Measurements from ENCODE around the gene FMO5.

Gene FMO5

DNA sequence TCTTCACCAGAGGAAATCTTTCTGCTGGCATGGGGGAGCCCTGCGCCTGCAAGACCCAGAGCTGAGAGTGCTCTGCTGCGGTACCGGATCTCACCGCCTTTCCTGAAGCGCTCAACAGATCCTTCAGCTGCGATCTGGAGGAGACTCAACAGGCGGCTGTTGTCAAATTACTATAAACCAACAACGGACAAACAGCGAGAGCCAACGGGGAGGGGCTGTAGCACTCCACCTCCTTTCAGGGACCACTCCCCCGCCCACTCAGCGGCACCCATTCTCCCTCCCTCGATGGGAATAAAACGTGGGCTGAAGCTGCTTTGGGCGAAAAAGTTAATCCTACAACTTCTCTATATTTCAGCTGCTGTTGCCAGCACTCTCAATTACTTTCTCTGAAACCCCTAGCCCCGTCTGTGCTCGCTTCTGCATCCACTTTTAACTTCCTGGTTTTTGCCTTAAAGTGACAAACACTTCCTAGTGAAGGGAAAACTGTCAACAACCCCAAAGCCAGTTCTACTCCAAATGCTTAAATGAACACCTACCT lies at the start of gene FMO5:
Gene FMO5, minus strand, starts transcription at position 147 of the 538 bp plus-strand sequence. CDS start 310 bp downstream, outside the sequence.
- POLR2A ChIA-PET = interaction anchor here (1.0 kb wide), 1 partner anchor 17 kb away, joined by 3 read pairs; the partner anchor contains the start of gene CHD1L
- CTCF ChIA-PET = no interaction called here
- TF ChIP-seq ELF4 (IDR thresholded peaks at IDR 0.05) (peak; percentile 23; the same call in 1 of the 2 replicates), L3MBTL2 (conservative IDR thresholded peaks at IDR 0.05) (peak; percentile 59; the same call in 1 of the 2 replicates), SUZ12 (IDR thresholded peaks at IDR 0.05) (no peak), LEF1 (IDR thresholded peaks at IDR 0.05; ENCODE audit: borderline replicate concordance) (no peak), NFRKB (IDR thresholded peaks at IDR 0.05) (no peak), TARDBP (IDR thresholded peaks at IDR 0.05) (no peak), FOXA1 (IDR thresholded peaks at IDR 0.05) (no peak), HDGF (IDR thresholded peaks at IDR 0.05; ENCODE audit: borderline replicate concordance) (no peak), ZNF384 (IDR thresholded peaks at IDR 0.05) (no peak), BHLHE40 (IDR thresholded peaks at IDR 0.05; ENCODE audit: borderline replicate concordance) (no peak), SP1 (IDR thresholded peaks at IDR 0.05) (no peak)
- peak; percentile 74 for DNase-seq (ENCODE audit: extremely low spot score)

- TF ChIP-seq ZNF384 (IDR thresholded peaks at IDR 0.05) (no peak), TARDBP (IDR thresholded peaks at IDR 0.05) (no peak), NFRKB (IDR thresholded peaks at IDR 0.05) (no peak), FOXK2 (IDR thresholded peaks at IDR 0.05) (0 out of 2 replicates have a peak, but pooled peaks have one; percentile 19)
- POLR2A ChIA-PET = interaction anchor here (1.8 kb wide), 1 partner anchor 189 kb away, joined by 4 read pairs; no protein-coding TSS in a partner anchor
- CTCF ChIA-PET = interaction anchor here (0.7 to 3.0 kb wide), 3 partner anchors 116 to 368 kb away, joined by 3 to 25 read pairs (median 6); partner anchors contain the start of gene BCL9
- peak; percentile 60 for DNase-seq (ENCODE audit: extremely low spot score)
Observed at GRCh38 chr1:147273409-147274336, 48.5 kb upstream of the FMO5 start.

DNA sequence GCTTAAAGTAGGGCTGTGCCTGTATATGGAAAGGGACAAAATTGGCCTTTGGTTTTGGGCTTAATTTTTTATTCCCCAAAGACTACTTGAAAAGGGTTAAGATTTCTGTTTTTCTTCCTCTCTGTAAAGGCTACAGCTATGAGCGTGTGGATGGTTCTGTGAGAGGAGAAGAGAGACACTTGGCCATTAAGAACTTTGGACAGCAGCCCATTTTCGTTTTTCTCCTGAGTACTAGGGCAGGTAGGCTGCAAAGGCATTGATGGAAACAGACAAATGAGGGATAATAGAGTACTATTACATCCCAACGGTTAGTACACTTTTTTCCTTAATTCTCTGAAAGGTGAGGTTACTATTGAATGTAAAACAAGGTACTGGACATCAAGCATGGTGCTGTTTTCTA lies 46.9 kb upstream of the FMO5 start:
- no peak for DNase-seq (ENCODE audit: extremely low spot score)
- POLR2A ChIA-PET = interaction anchor here (1.8 kb wide), 1 partner anchor 188 kb away, joined by 4 read pairs; no protein-coding TSS in a partner anchor
- CTCF ChIA-PET = interaction anchor here (0.6 to 3.0 kb wide), 2 partner anchors 62 to 117 kb away, joined by 4 to 25 read pairs; no protein-coding TSS in a partner anchor
- TF ChIP-seq TARDBP (IDR thresholded peaks at IDR 0.05) (no peak), L3MBTL2 (conservative IDR thresholded peaks at IDR 0.05) (no peak)

GRCh38 chr1:147270721-147271120 lies 45.6 kb upstream of the FMO5 start:
- CTCF ChIA-PET = no interaction called here
- POLR2A ChIA-PET = no interaction called here
- TF ChIP-seq FOXA1 (IDR thresholded peaks at IDR 0.05) (no peak), NFRKB (IDR thresholded peaks at IDR 0.05) (no peak), CTBP1 (IDR thresholded peaks at IDR 0.05; ENCODE audit: borderline replicate concordance) (no peak), TARDBP (IDR thresholded peaks at IDR 0.05) (no peak), HDGF (IDR thresholded peaks at IDR 0.05; ENCODE audit: borderline replicate concordance) (no peak), SUZ12 (IDR thresholded peaks at IDR 0.05) (no peak), ZNF384 (IDR thresholded peaks at IDR 0.05) (no peak), SP1 (IDR thresholded peaks at IDR 0.05) (no peak)
- no peak for DNase-seq (ENCODE audit: extremely low spot score)

- CTCF ChIA-PET = no interaction called here
- POLR2A ChIA-PET = no interaction called here
- no peak for DNase-seq (ENCODE audit: extremely low spot score)
- no peak for TF ChIP-seq CTBP1 (IDR thresholded peaks at IDR 0.05; ENCODE audit: borderline replicate concordance)
- no peak for TF ChIP-seq ZNF384 (IDR thresholded peaks at IDR 0.05)
- no peak for TF ChIP-seq PKNOX1 (IDR thresholded peaks at IDR 0.05)
- no peak for TF ChIP-seq TARDBP (IDR thresholded peaks at IDR 0.05)
- no peak for TF ChIP-seq ELF4 (IDR thresholded peaks at IDR 0.05)
- TF ChIP-seq NFRKB (IDR thresholded peaks at IDR 0.05) = no peak
- no peak for TF ChIP-seq ARNT (IDR thresholded peaks at IDR 0.05)
- TF ChIP-seq BHLHE40 (IDR thresholded peaks at IDR 0.05; ENCODE audit: borderline replicate concordance) = no peak
- TF ChIP-seq SP1 (IDR thresholded peaks at IDR 0.05) = no peak
- no peak for TF ChIP-seq FOXA1 (IDR thresholded peaks at IDR 0.05)
- TF ChIP-seq LEF1 (IDR thresholded peaks at IDR 0.05; ENCODE audit: borderline replicate concordance) = no peak
Observed at GRCh38 chr1:147267711-147268110, 42.6 kb upstream of the FMO5 start.

GRCh38 chr1:147266381-147266780 lies 41.2 kb upstream of the FMO5 start:
- no peak for DNase-seq (ENCODE audit: extremely low spot score)
- ChIA-PET CTCF (no interaction called here), POLR2A (no interaction called here)
- TF ChIP-seq L3MBTL2 (conservative IDR thresholded peaks at IDR 0.05) (no peak), SUZ12 (IDR thresholded peaks at IDR 0.05) (no peak), FOXA1 (IDR thresholded peaks at IDR 0.05) (no peak), FOXK2 (IDR thresholded peaks at IDR 0.05) (no peak), TARDBP (IDR thresholded peaks at IDR 0.05) (no peak), ELF4 (IDR thresholded peaks at IDR 0.05) (no peak), BHLHE40 (IDR thresholded peaks at IDR 0.05; ENCODE audit: borderline replicate concordance) (no peak), SP1 (IDR thresholded peaks at IDR 0.05) (no peak), ZNF384 (IDR thresholded peaks at IDR 0.05) (no peak)

- no peak for DNase-seq (ENCODE audit: extremely low spot score)
- ChIA-PET POLR2A (no interaction called here), CTCF (no interaction called here)
- TF ChIP-seq SP1 (IDR thresholded peaks at IDR 0.05) = no peak
- TF ChIP-seq ELF4 (IDR thresholded peaks at IDR 0.05) = no peak
- no peak for TF ChIP-seq FOXK2 (IDR thresholded peaks at IDR 0.05)
- TF ChIP-seq PKNOX1 (IDR thresholded peaks at IDR 0.05) = no peak
- TF ChIP-seq BHLHE40 (IDR thresholded peaks at IDR 0.05; ENCODE audit: borderline replicate concordance) = no peak
- TF ChIP-seq FOXA1 (IDR thresholded peaks at IDR 0.05) = no peak
- TF ChIP-seq ARNT (IDR thresholded peaks at IDR 0.05) = no peak
- no peak for TF ChIP-seq L3MBTL2 (conservative IDR thresholded peaks at IDR 0.05)
- no peak for TF ChIP-seq NFRKB (IDR thresholded peaks at IDR 0.05)
- TF ChIP-seq ZNF384 (IDR thresholded peaks at IDR 0.05) = no peak
- no peak for TF ChIP-seq HDGF (IDR thresholded peaks at IDR 0.05; ENCODE audit: borderline replicate concordance)
- no peak for TF ChIP-seq LEF1 (IDR thresholded peaks at IDR 0.05; ENCODE audit: borderline replicate concordance)
- TF ChIP-seq FOXM1 (IDR thresholded peaks at IDR 0.05; ENCODE audit: borderline replicate concordance) = no peak
- TF ChIP-seq SUZ12 (IDR thresholded peaks at IDR 0.05) = no peak
- TF ChIP-seq CTBP1 (IDR thresholded peaks at IDR 0.05; ENCODE audit: borderline replicate concordance) = no peak
- TF ChIP-seq TARDBP (IDR thresholded peaks at IDR 0.05) = no peak
Observed at GRCh38 chr1:147264158-147264768, 39.1 kb upstream of the FMO5 start.

Data from HEK293T (cell line).